ENCODE data around the gene ICAM5.

Gene ICAM5

DNA sequence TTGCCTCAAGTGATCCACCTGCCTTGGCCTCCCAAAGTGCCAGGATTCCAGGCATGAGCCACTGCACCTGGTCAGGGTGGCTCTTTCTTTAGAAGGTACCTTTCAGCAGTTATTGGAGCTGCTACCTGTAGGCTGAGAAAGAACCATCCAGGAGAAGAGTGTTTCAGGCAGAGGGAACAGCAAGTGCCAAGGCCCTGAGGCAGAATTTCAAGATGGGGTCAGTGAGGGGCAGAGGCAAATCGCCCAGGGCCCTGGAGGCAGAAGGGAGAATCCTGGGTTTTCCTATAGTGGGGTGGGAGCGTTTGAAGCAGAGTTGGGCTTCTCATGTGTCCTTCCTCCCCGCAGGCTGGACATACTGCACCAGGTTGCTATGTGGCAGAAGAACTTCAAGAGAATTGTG lies 35.5 kb upstream of the ICAM5 start:
- H3K27ac ChIP-seq: no peak overlapping the region

DNA sequence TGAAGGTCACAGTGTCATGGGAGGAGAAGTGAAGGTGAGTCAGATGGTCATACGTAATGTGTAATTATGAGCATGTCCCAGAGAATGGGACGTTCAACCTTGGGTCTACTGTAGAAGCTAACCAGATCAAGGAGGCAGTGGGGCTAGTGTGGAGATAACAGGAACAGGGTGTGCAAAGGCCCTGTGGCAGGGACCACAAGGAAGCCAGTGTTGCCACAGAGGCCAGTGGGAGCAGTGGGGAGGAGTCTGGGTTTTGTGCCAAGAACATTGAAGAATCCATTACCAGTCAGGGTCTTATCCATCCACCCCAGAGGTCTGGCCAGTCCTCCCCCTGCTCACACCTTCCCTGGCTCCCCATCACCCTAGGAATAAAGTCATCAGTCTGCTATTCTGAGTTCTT lies 34.4 kb upstream of the ICAM5 start:
- H3K27ac ChIP-seq: no peak overlapping the region
- TF ChIP-seq, protein P1, sequence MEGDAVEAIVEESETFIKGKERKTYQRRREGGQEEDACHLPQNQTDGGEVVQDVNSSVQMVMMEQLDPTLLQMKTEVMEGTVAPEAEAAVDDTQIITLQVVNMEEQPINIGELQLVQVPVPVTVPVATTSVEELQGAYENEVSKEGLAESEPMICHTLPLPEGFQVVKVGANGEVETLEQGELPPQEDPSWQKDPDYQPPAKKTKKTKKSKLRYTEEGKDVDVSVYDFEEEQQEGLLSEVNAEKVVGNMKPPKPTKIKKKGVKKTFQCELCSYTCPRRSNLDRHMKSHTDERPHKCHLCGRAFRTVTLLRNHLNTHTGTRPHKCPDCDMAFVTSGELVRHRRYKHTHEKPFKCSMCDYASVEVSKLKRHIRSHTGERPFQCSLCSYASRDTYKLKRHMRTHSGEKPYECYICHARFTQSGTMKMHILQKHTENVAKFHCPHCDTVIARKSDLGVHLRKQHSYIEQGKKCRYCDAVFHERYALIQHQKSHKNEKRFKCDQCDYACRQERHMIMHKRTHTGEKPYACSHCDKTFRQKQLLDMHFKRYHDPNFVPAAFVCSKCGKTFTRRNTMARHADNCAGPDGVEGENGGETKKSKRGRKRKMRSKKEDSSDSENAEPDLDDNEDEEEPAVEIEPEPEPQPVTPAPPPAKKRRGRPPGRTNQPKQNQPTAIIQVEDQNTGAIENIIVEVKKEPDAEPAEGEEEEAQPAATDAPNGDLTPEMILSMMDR (conservative IDR thresholded peaks at IDR 0.05): no peak

More for the DNA sequence above, 35.5 kb upstream of the ICAM5 start:
- TF ChIP-seq, protein P1 (conservative IDR thresholded peaks at IDR 0.05): no peak

DNA sequence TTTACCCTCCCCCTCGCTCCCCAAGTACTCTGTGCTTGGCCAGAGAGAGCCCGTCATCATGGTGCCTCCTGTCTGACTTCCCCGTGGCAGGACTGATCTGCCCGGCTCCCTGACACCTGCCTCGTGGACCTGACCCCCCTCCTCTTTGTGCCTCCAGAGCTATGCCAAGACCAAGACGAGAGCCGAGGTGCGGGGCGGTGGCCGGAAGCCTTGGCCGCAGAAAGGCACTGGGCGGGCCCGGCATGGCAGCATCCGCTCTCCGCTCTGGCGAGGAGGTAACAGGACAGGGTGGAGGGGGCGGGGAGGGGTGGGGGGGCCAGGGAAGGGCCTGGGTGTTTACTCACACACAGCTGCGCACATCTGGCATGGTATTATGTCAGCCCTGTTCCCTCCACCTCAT lies 33.2 kb upstream of the ICAM5 start:
- no peak overlapping the region for H3K27ac ChIP-seq
- TF ChIP-seq, protein P1 (conservative IDR thresholded peaks at IDR 0.05): no peak

DNA sequence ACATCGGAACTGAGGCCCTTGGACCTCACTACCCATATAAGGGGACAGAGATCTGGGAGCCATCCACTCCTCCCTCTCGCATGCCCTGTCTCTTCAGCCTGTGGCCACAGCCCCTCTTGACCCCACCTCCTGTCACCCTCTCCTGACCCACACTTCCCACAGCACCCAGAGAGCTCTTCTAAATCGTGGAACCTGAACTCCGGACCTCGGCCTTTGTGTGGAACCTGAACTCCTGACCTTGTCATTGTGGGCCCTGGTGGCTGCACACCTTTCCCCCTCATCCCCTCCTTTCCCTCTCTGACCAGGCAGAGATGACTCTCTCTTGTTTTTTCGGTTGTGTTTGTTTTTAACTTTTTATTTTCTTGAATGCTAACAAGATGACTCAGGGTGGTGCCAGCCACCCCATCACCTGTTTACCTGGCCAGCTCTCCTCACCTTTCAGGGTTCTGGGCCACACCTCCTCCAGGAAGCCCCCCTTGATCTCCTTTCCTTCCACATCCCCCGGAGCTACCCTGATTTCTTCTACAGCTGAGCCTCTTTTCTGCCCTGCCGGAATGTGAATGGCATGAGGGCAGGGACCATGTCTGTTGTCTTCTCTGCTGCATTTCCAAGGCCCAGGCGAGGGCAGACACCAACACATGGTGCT lies 32.7 kb upstream of the ICAM5 start:
- TF ChIP-seq, protein P1 (conservative IDR thresholded peaks at IDR 0.05): no peak
- no peak overlapping the region for H3K27ac ChIP-seq

DNA sequence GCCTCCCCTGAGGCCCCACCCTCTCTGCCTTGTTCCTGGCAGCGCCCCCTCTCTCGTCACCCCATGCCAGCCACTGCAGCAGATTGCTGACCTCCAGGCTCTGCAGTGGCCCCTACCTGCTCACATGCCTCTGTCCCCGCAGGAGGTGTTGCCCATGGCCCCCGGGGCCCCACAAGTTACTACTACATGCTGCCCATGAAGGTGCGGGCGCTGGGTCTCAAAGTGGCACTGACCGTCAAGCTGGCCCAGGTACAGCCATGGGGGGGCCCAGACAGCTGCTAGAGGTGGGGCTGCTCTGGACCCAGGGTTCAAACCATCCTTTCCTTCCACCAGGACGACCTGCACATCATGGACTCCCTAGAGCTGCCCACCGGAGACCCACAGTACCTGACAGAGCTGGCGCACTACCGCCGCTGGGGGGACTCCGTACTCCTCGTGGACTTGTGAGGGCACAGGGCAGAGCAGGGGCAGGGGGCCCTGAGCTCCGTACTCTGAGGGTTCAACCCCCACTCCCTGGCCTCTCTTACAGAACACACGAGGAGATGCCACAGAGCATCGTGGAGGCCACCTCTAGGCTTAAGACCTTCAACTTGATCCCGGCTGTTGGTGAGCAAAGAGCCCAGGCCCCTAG lies 31.6 kb upstream of the ICAM5 start:
- TF ChIP-seq, protein P1 (conservative IDR thresholded peaks at IDR 0.05): no peak
- H3K27ac ChIP-seq: no peak overlapping the region

DNA sequence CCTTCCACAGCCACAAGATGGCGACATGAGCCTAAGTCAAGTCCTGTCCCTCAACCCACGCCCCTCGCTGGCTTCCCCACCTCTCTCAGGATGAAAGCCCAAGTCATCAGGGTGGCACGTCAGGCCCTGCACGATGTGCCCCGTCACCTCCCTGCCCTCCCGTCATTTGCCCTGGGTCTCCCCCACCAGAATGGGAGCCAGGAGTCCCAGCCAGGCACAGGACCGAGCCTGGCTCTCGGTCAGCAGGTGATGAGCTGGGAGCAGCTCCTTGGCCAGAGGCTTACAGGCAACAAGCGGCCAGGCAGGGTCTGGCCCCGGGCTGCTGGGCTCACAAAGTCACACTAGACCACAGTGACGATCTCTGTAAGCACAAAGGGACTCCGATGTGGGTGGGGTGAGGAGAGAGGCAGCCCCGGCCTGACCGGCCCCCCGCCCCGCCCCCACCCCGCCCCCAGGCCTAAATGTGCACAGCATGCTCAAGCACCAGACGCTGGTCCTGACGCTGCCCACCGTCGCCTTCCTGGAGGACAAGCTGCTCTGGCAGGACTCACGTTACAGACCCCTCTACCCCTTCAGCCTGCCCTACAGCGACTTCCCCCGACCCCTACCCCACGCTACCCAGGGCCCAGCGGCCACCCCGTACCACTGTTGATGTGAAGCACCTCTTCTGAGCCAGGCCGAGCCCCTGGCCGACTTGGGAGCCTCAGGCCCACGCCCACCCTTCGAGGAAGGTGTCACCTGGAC lies 30.4 kb upstream of the ICAM5 start:
- TF ChIP-seq, protein P1 (conservative IDR thresholded peaks at IDR 0.05): peak; percentile 73
- H3K27ac ChIP-seq: no peak overlapping the region

DNA sequence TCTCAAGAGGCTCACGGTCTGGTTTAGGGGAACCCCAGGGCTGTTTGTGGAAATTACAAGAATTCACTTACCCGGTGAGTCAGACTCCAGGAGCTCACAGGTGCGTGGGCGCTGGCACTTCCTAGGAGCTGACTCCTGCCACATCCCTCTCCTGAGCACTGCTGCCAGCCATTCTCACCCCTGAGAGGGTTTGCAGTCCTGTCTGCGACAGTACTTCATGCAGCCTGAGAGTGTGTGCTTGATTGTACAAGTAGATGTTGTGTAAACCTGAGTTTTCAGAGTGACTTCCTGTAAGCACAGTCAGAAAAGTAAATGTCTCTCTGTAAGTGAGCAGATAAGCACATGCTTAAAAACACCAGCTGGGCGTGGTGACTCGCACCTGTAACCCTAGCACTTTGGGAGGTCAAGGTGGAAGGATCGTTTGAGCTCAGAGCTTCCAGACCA lies 29.6 kb upstream of the ICAM5 start:
- H3K27ac ChIP-seq: no peak overlapping the region
- TF ChIP-seq, protein P1 (conservative IDR thresholded peaks at IDR 0.05): no peak

Data from VCaP (cell line).